ENCODE measurements around the gene RNF220.
A peak's percentile ranks its signal among the peaks of the same experiment; 100 is the strongest.

The RNF220 gene

GRCh38 chr1:44652445-44653106 is 247.5 kb downstream of the RNF220 start (continued):
- TF ChIP-seq PRDM10 (tag by site-specific recombination; IDR thresholded peaks at IDR 0.05) = 0 out of 2 replicates have a peak, but pooled peaks have one; percentile 6
- TF ChIP-seq ZNF549 (tag by site-specific recombination; IDR thresholded peaks at IDR 0.05) = no peak
- no peak for TF ChIP-seq ZNF37A (tag by site-specific recombination; IDR thresholded peaks at IDR 0.05)
- TF ChIP-seq HOXA7 (CRISPR knock-in tag; IDR thresholded peaks at IDR 0.05; ENCODE audit: borderline replicate concordance) = no peak
- no peak for TF ChIP-seq ZNF18 (tag by site-specific recombination; IDR thresholded peaks at IDR 0.05)
- TF ChIP-seq ZIC2 (tag by site-specific recombination; IDR thresholded peaks at IDR 0.05) = peak; percentile 71
- TF ChIP-seq MZF1 (tag by site-specific recombination; IDR thresholded peaks at IDR 0.05; ENCODE audit: borderline replicate concordance) = no peak
- TF ChIP-seq ZNF843 (tag by site-specific recombination; IDR thresholded peaks at IDR 0.05) = no peak
- TF ChIP-seq ZNF19 (tag by site-specific recombination; IDR thresholded peaks at IDR 0.05; ENCODE audit: low read depth) = no peak
- TF ChIP-seq OSR2 (tag by site-specific recombination; IDR thresholded peaks at IDR 0.05) = no peak
- TF ChIP-seq ZNF654 (tag by site-specific recombination; IDR thresholded peaks at IDR 0.05; ENCODE audit: low read depth) = peak; percentile 88
- TF ChIP-seq ZNF626 (tag by site-specific recombination; IDR thresholded peaks at IDR 0.05) = no peak
- TF ChIP-seq ZNF548 (tag by site-specific recombination; IDR thresholded peaks at IDR 0.05) = no peak
- TF ChIP-seq SCRT1 (tag by site-specific recombination; IDR thresholded peaks at IDR 0.05; ENCODE audit: borderline replicate concordance) = peak; percentile 76; the same call in 1 of the 2 replicates
- TF ChIP-seq ZNF501 (tag by site-specific recombination; IDR thresholded peaks at IDR 0.05) = peak; percentile 28; the same call in 1 of the 2 replicates
- peak; percentile 87 for TF ChIP-seq SCRT2 (tag by site-specific recombination; IDR thresholded peaks at IDR 0.05)
- TF ChIP-seq ZNF530 (tag by site-specific recombination; IDR thresholded peaks at IDR 0.05; ENCODE audit: low read depth) = no peak
- TF ChIP-seq ZNF561 (tag by site-specific recombination; IDR thresholded peaks at IDR 0.05; ENCODE audit: borderline replicate concordance) = no peak
- no peak for TF ChIP-seq ZNF112 (tag by site-specific recombination; IDR thresholded peaks at IDR 0.05)
- no peak for TF ChIP-seq ZNF239 (tag by site-specific recombination; IDR thresholded peaks at IDR 0.05)
- no peak for TF ChIP-seq ZBTB7A (tag by site-specific recombination; IDR thresholded peaks at IDR 0.05; ENCODE audit: low read depth)
- 0 out of 2 replicates have a peak, but pooled peaks have one; percentile 17 for TF ChIP-seq ZBTB8A (tag by site-specific recombination; IDR thresholded peaks at IDR 0.05)
- TF ChIP-seq ZNF596 (tag by site-specific recombination; IDR thresholded peaks at IDR 0.05) = no peak
- TF ChIP-seq ZNF529 (tag by site-specific recombination; IDR thresholded peaks at IDR 0.05; ENCODE audit: insufficient replicate concordance) = no peak
- TF ChIP-seq ZNF558 (tag by site-specific recombination; IDR thresholded peaks at IDR 0.05) = no peak
- peak; percentile 46; the same call in 1 of the 2 replicates for TF ChIP-seq KLF17 (tag by site-specific recombination; IDR thresholded peaks at IDR 0.05)
- no peak for TF ChIP-seq ZBTB6 (tag by site-specific recombination; IDR thresholded peaks at IDR 0.05)
- TF ChIP-seq ZNF785 (tag by site-specific recombination; IDR thresholded peaks at IDR 0.05) = no peak
- no peak for TF ChIP-seq HOXD13 (CRISPR knock-in tag; IDR thresholded peaks at IDR 0.05; ENCODE audit: borderline replicate concordance)
- TF ChIP-seq ZNF280D (tag by site-specific recombination; IDR thresholded peaks at IDR 0.05) = no peak
- no peak for TF ChIP-seq KLF7 (tag by site-specific recombination; IDR thresholded peaks at IDR 0.05; ENCODE audit: borderline replicate concordance)
